GM23338 (cell line): ENCODE measurements around the gene MRPS22.

Experiments
- CREB1 ChIP-seq: fragments of 250-450 bp; sonication (Bioruptor Pico); IDR thresholded peaks from 2 replicates; pipeline ENCODE4 v1.5.0; 2020; ENCODE audit warnings: low read depth, mild to moderate bottlenecking, moderate library complexity
- CTCF ChIP-seq, 2 experiments: fragments of 200-600 bp in 1 of 2; sonication (generic) in 1 of 2; conservative IDR thresholded peaks; 2 replicates each; pipeline versions ENCODE4 v1.5.1 to v1.6.1; 2016 to 2017; ENCODE audit warnings: antibody characterized with exemption in 2 of 2, low read depth in 2 of 2, mild to moderate bottlenecking in 2 of 2, moderate library complexity in 1 of 2
- EZH2 ChIP-seq: fragments of 200-600 bp; sonication (generic); IDR thresholded peaks from one replicate; pipeline ENCODE4 v1.8.0; 2017; ENCODE audit warnings: antibody characterized with exemption, mild to moderate bottlenecking, low read depth; ENCODE audit not compliant: unreplicated experiment
- EZH2phosphoT487 ChIP-seq: fragments of 200-600 bp; sonication (generic); IDR thresholded peaks from one replicate; pipeline ENCODE4 v1.8.1; 2018; ENCODE audit warnings: antibody characterized with exemption; ENCODE audit not compliant: unreplicated experiment
- JUNB ChIP-seq: IDR thresholded peaks from one replicate; pipeline ENCODE4 v1.6.1; 2016; ENCODE audit warnings: antibody characterized with exemption; ENCODE audit not compliant: unreplicated experiment
- POLR2AphosphoS5 ChIP-seq: IDR thresholded peaks from 2 replicates; pipeline ENCODE4 v1.6.1; 2016; ENCODE audit warnings: antibody characterized with exemption, low read depth
- ZNF114 ChIP-seq: fragments of 250-450 bp; sonication (Bioruptor Pico); IDR thresholded peaks from 2 replicates; pipeline ENCODE4 v1.5.0; 2020; ENCODE audit warnings: mild to moderate bottlenecking, moderate library complexity
- ZNF331 ChIP-seq: fragments of 250-450 bp; sonication (Bioruptor Pico); IDR thresholded peaks from 2 replicates; pipeline ENCODE4 v1.5.0; 2020; ENCODE audit warnings: low read depth, mild to moderate bottlenecking, moderate library complexity
- TF ChIP-seq, protein P1 (sequence below): IDR thresholded peaks from 2 replicates; pipeline ENCODE4 v1.6.1; 2016; ENCODE audit warnings: antibody characterized with exemption
- TF ChIP-seq, protein P2 (sequence below): IDR thresholded peaks from one replicate; pipeline ENCODE4 v1.6.1; 2018; ENCODE audit warnings: antibody characterized with exemption; ENCODE audit not compliant: unreplicated experiment

DNA sequence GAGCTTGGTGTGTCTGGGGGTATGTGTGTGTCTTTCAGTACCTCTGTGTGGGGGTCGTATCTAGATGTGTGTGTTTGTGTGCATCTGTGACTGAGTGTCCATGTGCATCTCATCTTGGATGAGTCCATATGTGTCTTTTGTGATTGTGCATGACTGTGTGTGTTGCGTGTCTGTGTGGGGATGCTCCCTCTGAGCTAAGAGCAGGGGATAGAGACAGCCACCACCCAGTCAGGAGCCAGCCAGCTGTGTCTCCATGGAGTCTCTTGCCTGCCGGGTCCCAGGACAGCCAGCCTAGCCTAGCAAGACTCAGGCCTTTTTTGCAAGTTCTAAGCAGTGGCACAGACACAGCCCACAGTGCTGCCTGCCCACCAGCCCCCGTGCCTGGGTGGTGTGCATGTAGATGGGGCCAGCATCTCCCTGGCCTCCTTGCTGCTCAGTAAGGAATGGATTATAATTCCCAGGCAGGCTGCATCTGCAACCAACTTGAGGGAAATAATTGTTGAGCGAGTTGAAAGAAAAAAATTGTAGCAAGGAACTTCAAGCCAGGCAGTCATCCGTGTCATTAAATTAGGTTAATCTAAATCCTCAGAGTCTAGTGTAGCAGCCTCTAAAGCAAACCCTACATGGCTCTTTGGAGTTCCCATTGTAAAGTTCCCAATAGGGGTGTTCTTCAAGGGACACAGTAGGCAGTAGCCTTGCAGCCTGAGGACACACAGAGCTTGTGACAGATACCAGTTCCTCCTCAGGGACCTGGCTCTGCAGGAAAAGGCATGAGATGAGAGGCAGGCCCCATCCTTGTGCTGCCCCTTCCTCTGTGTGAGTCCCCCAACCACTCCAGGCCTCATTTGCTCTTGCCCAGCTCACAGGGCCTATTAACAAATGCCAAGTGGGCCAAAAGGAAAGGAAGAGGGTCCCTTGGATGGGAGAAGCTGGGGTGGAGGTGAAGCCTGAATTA is 35.9 kb upstream of the MRPS22 start:
- TF ChIP-seq CREB1 (CRISPR knock-in tag) (no peak), CTCF (conservative IDR thresholded peaks at IDR 0.05; ENCODE audit: low read depth in 2 of 2) (no peak), POLR2AphosphoS5 (no peak), EZH2 (no peak), EZH2phosphoT487 (no peak), ZNF331 (no peak), ZNF114 (CRISPR knock-in tag) (no peak), JUNB (no peak)
- TF ChIP-seq, protein P1, sequence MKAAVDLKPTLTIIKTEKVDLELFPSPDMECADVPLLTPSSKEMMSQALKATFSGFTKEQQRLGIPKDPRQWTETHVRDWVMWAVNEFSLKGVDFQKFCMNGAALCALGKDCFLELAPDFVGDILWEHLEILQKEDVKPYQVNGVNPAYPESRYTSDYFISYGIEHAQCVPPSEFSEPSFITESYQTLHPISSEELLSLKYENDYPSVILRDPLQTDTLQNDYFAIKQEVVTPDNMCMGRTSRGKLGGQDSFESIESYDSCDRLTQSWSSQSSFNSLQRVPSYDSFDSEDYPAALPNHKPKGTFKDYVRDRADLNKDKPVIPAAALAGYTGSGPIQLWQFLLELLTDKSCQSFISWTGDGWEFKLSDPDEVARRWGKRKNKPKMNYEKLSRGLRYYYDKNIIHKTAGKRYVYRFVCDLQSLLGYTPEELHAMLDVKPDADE = no peak
- TF ChIP-seq, protein P2, sequence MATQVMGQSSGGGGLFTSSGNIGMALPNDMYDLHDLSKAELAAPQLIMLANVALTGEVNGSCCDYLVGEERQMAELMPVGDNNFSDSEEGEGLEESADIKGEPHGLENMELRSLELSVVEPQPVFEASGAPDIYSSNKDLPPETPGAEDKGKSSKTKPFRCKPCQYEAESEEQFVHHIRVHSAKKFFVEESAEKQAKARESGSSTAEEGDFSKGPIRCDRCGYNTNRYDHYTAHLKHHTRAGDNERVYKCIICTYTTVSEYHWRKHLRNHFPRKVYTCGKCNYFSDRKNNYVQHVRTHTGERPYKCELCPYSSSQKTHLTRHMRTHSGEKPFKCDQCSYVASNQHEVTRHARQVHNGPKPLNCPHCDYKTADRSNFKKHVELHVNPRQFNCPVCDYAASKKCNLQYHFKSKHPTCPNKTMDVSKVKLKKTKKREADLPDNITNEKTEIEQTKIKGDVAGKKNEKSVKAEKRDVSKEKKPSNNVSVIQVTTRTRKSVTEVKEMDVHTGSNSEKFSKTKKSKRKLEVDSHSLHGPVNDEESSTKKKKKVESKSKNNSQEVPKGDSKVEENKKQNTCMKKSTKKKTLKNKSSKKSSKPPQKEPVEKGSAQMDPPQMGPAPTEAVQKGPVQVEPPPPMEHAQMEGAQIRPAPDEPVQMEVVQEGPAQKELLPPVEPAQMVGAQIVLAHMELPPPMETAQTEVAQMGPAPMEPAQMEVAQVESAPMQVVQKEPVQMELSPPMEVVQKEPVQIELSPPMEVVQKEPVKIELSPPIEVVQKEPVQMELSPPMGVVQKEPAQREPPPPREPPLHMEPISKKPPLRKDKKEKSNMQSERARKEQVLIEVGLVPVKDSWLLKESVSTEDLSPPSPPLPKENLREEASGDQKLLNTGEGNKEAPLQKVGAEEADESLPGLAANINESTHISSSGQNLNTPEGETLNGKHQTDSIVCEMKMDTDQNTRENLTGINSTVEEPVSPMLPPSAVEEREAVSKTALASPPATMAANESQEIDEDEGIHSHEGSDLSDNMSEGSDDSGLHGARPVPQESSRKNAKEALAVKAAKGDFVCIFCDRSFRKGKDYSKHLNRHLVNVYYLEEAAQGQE = no peak
